Testis (tissue), 2 donors: ENCODE data around the gene BRD4.

Experiments
- CTCF ChIP-seq, 3 experiments: fragments of 450-650 bp in 2 of 3; fragments of 200-600 bp in 1 of 3; sonication (generic) in 1 of 3; IDR thresholded peaks; one replicate each; pipeline ENCODE4 v1.5.1; 2016 to 2019; ENCODE audit warnings: antibody characterized with exemption in 3 of 3, mild to moderate bottlenecking in 2 of 3, moderate library complexity in 1 of 3
- POLR2A ChIP-seq: fragments of 450-650 bp; IDR thresholded peaks from one replicate; pipeline ENCODE4 v1.6.1; 2017; ENCODE audit warnings: antibody characterized with exemption, mild to moderate bottlenecking, moderate library complexity

- TF ChIP-seq CTCF (IDR thresholded peaks at IDR 0.05) = no peak
- no peak for TF ChIP-seq POLR2A
Measured at GRCh38 chr19:15283141-15283883, 49.0 kb downstream of the BRD4 start.
